Activated T-cell treated with anti-CD3 and anti-CD28 coated beads, Interleukin-2, amount 50 U/mL, for 72 hours (primary cell): ENCODE measurements around the gene ZNF232. TPM values are rescaled to one million over a fixed set of nuclear protein-coding genes. Genes with fewer than 3 reads are reported as not detected.
"Not testable (repeated sequence)": the region's sequence is repeated elsewhere in the genome, so short reads cannot be mapped to it uniquely, and the experiment has no call there.

ENCODE experiments used
- ATAC-seq, 2 donors: fragments of 150-1000 bp; cut with Tn5 transposase; replicated peaks in 1 of 2; 2 replicates each; pipeline ENCODE4 v1.10.0; 2021; ENCODE audit warnings: moderate library complexity in 2 of 2, mild to moderate bottlenecking in 1 of 2
- DNase-seq, 2 donors: peaks; one replicate each; pipeline ENCODE4 v3.0.0; 2021 to 2022; ENCODE audit warnings: mixed read lengths in 1 of 2
- H3K27ac Mint-ChIP-seq: one replicate; pipeline ENCODE4 v1.8.0; 2022; ENCODE audit warnings: mild to moderate bottlenecking, moderate library complexity, mixed read lengths
- H3K27me3 Mint-ChIP-seq: one replicate; pipeline ENCODE4 v1.8.0; 2022; ENCODE audit warnings: low read depth, mixed read lengths
- H3K36me3 Mint-ChIP-seq, 2 donors: one replicate each; pipeline ENCODE4 v1.8.0; 2022; ENCODE audit warnings: mixed read lengths in 2 of 2, mild to moderate bottlenecking in 1 of 2; ENCODE audit not compliant: insufficient read depth in 2 of 2
- H3K4me1 Mint-ChIP-seq: one replicate; pipeline ENCODE4 v1.8.0; 2022; ENCODE audit warnings: low read depth, mixed read lengths
- H3K4me3 Mint-ChIP-seq, 2 donors: one replicate each; pipeline ENCODE4 v1.8.0; 2022; ENCODE audit warnings: mild to moderate bottlenecking in 2 of 2, mixed read lengths in 2 of 2, moderate library complexity in 2 of 2
- H3K9me3 Mint-ChIP-seq, 2 donors: one replicate each; pipeline ENCODE4 v1.8.0; 2022; ENCODE audit warnings: mixed read lengths in 2 of 2
- total RNA-seq, 2 donors: library from RNA; stranded (reverse); gene quantifications; one replicate each; pipeline ENCODE4 v1.2.3, GENCODE V29; 2022

Gene ZNF232
- total RNA-seq, 2 donors from 2014 or later = 10.4 to 15.7 TPM

GRCh38 chr17:5133961-5134360 is 22.3 kb upstream of the ZNF232 start:
- H3K4me1 Mint-ChIP-seq, H3K27me3 Mint-ChIP-seq, H3K27ac Mint-ChIP-seq, H3K36me3 Mint-ChIP-seq, H3K9me3 Mint-ChIP-seq, DNase-seq, H3K4me3 Mint-ChIP-seq, ATAC-seq: not testable (repeated sequence)

- ATAC-seq = no peak
These were observed 21.6 kb upstream of the ZNF232 start for GRCh38 chr17:5133311-5133710.

GRCh38 chr17:5132503-5133225 is 21.0 kb upstream of the ZNF232 start:
- ATAC-seq, H3K4me1 Mint-ChIP-seq, H3K27me3 Mint-ChIP-seq, H3K27ac Mint-ChIP-seq, H3K4me3 Mint-ChIP-seq, H3K36me3 Mint-ChIP-seq, H3K9me3 Mint-ChIP-seq, DNase-seq: not testable (repeated sequence)

More at GRCh38 chr17:5133311-5133710, 21.6 kb upstream of the ZNF232 start:
- no peaks in the 10 kb centered on the region for H3K36me3 Mint-ChIP-seq
- DNase-seq = no peak
- H3K9me3 Mint-ChIP-seq = no peaks in the 10 kb centered on the region
- H3K27ac Mint-ChIP-seq = no peak overlapping the region
- H3K4me3 Mint-ChIP-seq = no peak overlapping the region
- no peaks in the 10 kb centered on the region for H3K27me3 Mint-ChIP-seq
- no peaks in the 10 kb centered on the region for H3K4me1 Mint-ChIP-seq

- H3K4me3 Mint-ChIP-seq, DNase-seq, ATAC-seq, H3K9me3 Mint-ChIP-seq, H3K27me3 Mint-ChIP-seq, H3K27ac Mint-ChIP-seq, H3K4me1 Mint-ChIP-seq, H3K36me3 Mint-ChIP-seq: not testable (repeated sequence)
These were observed 20.3 kb upstream of the ZNF232 start for GRCh38 chr17:5131799-5132502.

- Mint-ChIP-seq H3K4me3 (no peak overlapping the region), H3K27me3 (peaks cover 11% of the 10 kb centered on the region), H3K9me3 (no peaks in the 10 kb centered on the region), H3K27ac (no peak overlapping the region), H3K36me3 (no peaks in the 10 kb centered on the region), H3K4me1 (no peaks in the 10 kb centered on the region)
- no peak for ATAC-seq
- DNase-seq = no peak
These were observed 19.6 kb upstream of the ZNF232 start for GRCh38 chr17:5131146-5131715.

- H3K4me1 Mint-ChIP-seq, H3K4me3 Mint-ChIP-seq, ATAC-seq, H3K9me3 Mint-ChIP-seq, H3K36me3 Mint-ChIP-seq, DNase-seq, H3K27ac Mint-ChIP-seq: not testable (repeated sequence)
- peaks cover 15% of the 10 kb centered on the region for H3K27me3 Mint-ChIP-seq
These were observed 19.0 kb upstream of the ZNF232 start for GRCh38 chr17:5130687-5131086.

- not testable (repeated sequence) for H3K4me1 Mint-ChIP-seq, DNase-seq, H3K4me3 Mint-ChIP-seq, ATAC-seq, H3K9me3 Mint-ChIP-seq, H3K27ac Mint-ChIP-seq, H3K36me3 Mint-ChIP-seq
- peaks cover 15% of the 10 kb centered on the region for H3K27me3 Mint-ChIP-seq
These were observed 18.6 kb upstream of the ZNF232 start for GRCh38 chr17:5130261-5130660.

- H3K4me1 Mint-ChIP-seq, DNase-seq, H3K9me3 Mint-ChIP-seq: not testable (repeated sequence)
These were observed 18.1 kb upstream of the ZNF232 start for GRCh38 chr17:5129770-5130169.

GRCh38 chr17:5128905-5129535 is 17.3 kb upstream of the ZNF232 start:
- no peak overlapping the region for H3K4me3 Mint-ChIP-seq
- peaks cover 23% of the 10 kb centered on the region for H3K27me3 Mint-ChIP-seq
- DNase-seq = no peak
- H3K36me3 Mint-ChIP-seq = no peaks in the 10 kb centered on the region
- no peaks in the 10 kb centered on the region for H3K9me3 Mint-ChIP-seq
- ATAC-seq = no peak
- H3K27ac Mint-ChIP-seq = no peak overlapping the region
- no peaks in the 10 kb centered on the region for H3K4me1 Mint-ChIP-seq

More at GRCh38 chr17:5129770-5130169, 18.1 kb upstream of the ZNF232 start:
- not testable (repeated sequence) for ATAC-seq, H3K4me3 Mint-ChIP-seq, H3K27ac Mint-ChIP-seq, H3K36me3 Mint-ChIP-seq
- peaks cover 15% of the 10 kb centered on the region for H3K27me3 Mint-ChIP-seq

GRCh38 chr17:5128387-5128786 is 16.7 kb upstream of the ZNF232 start:
- H3K36me3 Mint-ChIP-seq, DNase-seq, ATAC-seq, H3K4me1 Mint-ChIP-seq, H3K27ac Mint-ChIP-seq, H3K4me3 Mint-ChIP-seq, H3K9me3 Mint-ChIP-seq: not testable (repeated sequence)
- peaks cover 29% of the 10 kb centered on the region for H3K27me3 Mint-ChIP-seq

- ATAC-seq (no peak), DNase-seq (no peak)
- Mint-ChIP-seq H3K9me3 (no peaks in the 10 kb centered on the region), H3K27me3 (peaks cover 29% of the 10 kb centered on the region), H3K27ac (no peak overlapping the region), H3K4me1 (no peaks in the 10 kb centered on the region), H3K4me3 (no peak overlapping the region), H3K36me3 (no peaks in the 10 kb centered on the region)
These were observed 16.2 kb upstream of the ZNF232 start for GRCh38 chr17:5127910-5128309.

GRCh38 chr17:5126719-5127488 is 15.2 kb upstream of the ZNF232 start:
- no peak overlapping the region for H3K27ac Mint-ChIP-seq
- H3K36me3 Mint-ChIP-seq = no peaks in the 10 kb centered on the region
- DNase-seq (no peak), ATAC-seq (no peak)
- H3K9me3 Mint-ChIP-seq = no peaks in the 10 kb centered on the region
- H3K4me3 Mint-ChIP-seq = no peak overlapping the region
- no peaks in the 10 kb centered on the region for H3K4me1 Mint-ChIP-seq
- H3K27me3 Mint-ChIP-seq = peaks cover 38% of the 10 kb centered on the region
